ENCODE measurements around the gene UBL4A.

The UBL4A gene

DNA sequence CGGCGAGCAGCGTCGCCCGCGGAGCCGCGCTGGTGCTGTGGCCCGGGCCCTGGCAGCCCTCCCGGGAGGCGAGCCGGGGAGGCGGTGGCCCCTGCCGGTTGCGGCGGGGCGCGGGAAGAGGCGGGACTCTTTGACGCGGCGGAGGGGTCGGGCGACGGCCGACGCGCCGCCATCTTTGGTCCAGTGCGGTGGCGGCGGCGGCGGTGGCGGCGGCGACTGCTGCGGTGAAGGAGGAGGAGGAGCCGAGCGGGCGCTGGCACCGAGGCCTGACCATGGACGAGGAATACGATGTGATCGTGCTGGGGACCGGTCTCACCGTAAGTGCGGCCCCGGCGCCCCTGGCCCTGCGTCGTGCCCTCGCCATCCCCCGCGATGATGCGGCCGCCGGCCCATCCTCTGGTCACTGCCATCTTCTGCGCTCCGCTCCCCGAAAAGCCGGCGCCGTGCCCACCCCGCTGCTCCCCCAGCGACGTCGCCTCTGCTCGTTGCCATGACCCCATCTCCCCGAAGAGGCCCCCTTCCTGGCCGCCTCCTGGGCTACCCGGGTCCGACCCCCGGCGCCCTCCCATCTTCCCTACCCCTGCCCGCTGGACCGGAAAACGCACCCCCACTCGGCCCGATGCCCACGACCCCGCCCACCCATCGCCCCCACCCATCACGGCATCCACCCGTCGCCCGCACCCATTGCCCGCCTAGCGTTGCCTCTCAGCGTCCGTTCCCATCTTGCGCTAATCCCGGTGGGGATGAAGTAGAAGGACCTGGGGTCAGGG lies 49.2 kb downstream of the UBL4A start, which contains the start of gene GDI1:
GDI1 (plus strand) TSS at position 172 of the 770 bp plus-strand sequence; CDS start at position 273, 101 bp downstream.
- no peak for DNase-seq (ENCODE audit: low spot score)

- DNase-seq (ENCODE audit: low spot score), result no peak
Measured at GRCh38 chrX:154436374-154436982, 49.9 kb downstream of the UBL4A start.

DNA sequence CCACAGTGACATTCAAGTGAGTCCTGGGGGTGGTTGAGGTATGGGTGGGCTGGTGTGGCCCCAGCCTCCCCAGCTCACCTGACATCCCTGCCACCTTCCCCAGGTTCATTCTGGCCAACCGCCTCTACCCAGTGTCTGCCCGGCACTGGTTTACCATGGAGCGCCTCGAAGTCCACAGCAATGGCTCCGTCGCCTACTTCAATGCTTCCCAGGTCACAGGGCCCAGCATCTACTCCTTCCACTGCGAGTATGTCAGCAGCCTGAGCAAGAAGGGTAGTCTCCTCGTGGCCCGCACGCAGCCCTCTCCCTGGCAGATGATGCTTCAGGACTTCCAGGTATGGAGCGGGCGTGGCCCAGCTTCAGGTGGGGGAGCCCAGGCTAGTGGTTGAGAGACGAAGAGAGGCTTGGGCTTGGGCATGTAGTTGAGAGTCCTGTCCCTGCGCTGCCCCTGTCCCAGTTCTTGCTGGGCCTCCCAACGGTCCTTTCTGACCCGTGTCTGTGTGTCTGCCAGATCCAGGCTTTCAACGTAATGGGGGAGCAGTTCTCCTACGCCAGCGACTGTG lies 51.2 kb downstream of the UBL4A start:
- DNase-seq (ENCODE audit: low spot score), result no peak

DNA sequence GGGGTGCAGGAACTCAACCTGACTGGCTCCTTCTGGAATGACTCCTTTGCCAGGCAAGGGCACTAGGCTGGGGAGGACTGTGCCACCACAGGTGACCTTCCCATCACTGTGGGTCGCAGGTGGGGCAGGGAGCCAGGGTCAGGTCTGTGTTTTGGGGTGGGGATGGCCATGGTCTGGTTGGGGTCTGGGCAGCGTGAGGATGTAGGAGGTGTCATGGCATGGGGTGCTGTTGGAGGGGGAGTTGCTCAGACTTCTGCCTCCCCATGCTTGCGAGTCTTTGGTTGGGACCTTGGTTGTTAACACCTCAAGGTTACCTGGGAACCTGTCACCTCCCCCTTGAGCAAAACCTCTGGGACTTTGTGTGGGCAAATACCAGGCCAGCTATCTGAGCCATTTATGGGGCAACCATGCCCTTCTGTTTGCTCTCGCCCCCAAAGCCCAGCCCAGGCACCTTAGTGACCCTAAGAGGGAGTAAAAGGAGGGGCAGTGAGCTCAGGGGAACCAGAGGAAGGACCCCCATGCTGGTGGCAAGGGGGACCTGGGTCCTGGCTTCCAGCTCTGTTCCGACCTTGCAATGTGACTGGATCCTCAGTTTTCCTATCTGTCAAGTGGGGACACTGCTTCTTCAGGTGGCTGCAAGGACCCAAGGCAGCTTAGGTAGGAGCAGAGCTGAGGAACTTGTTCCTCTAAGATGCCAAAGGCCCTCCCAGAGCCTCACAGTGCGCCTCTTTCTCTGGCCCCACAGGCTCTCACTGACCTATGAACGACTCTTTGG lies 51.8 kb downstream of the UBL4A start:
- DNase-seq (ENCODE audit: low spot score), result no peak

Measured in putamen (tissue), 1 donor.